ENCODE measurements around the gene KRTAP9-8. TPM values are rescaled to one million over a fixed set of nuclear protein-coding genes. Genes with fewer than 3 reads are reported as not detected.

Gene KRTAP9-8
- polyA plus RNA-seq, 1 donor (not counting 4 experiments of a cell fraction or from before 2014, with no cell fraction given), result not detected

DNA sequence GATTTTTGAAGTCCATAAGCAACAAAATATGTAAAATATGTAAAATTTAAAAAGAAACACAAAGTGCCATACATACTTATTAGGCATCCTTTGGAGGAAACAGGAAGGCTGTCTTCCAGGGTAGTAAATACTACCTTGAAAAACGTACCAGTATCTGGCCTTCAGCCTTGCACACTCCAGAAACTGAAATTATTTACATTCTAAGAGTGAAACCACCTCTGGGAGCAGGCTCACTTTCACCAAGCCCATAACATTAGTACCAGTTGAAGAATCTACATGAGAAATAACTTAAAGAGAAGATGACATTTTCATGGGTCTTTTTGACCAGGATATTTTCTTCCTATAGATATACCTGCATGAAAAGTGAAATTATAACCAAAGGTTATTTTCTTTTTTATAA is 41.7 kb upstream of the KRTAP9-8 start:
- no peaks in the 10 kb centered on the region for H3K36me3 ChIP-seq (ENCODE audit: control insufficient read depth in 2 of 2, extremely low read depth in 1 of 2, insufficient read depth in 2 of 2, low read length in 2 of 2)
- H4K20me1 ChIP-seq (ENCODE audit: control insufficient read depth, extremely low read depth, insufficient read depth, low read length), result no peaks in the 10 kb centered on the region
- H3K9me1 ChIP-seq (ENCODE audit: control insufficient read depth, extremely low read depth, insufficient read depth, low read length), result no peaks in the 10 kb centered on the region
- H3K27me3 ChIP-seq (ENCODE audit: control insufficient read depth, extremely low read depth, insufficient read depth, low read length), result no peaks in the 10 kb centered on the region
- dilution Hi-C loops (cut with MboI; ENCODE audit: extremely low pct_ligation_motif_present, low sequenced_read_pairs), result no loop called here
- H3K4me1 ChIP-seq (ENCODE audit: control insufficient read depth, extremely low read depth, insufficient read depth, low read length), result no peaks in the 10 kb centered on the region
- no peak overlapping the region for H3K27ac ChIP-seq (ENCODE audit: control insufficient read depth, insufficient read depth, low read length)
- no peak overlapping the region for H3K4me2 ChIP-seq (ENCODE audit: control insufficient read depth, extremely low read depth, insufficient read depth, low read depth, low read length)
- FAIRE-seq (no peak), DNase-seq (ENCODE audit: low read depth, low spot score) (no peak)
- H3K4me3 ChIP-seq (ENCODE audit: control insufficient read depth in 2 of 3, extremely low read depth in 1 of 3, insufficient read depth in 2 of 3, low read depth in 1 of 3, low read length in 3 of 3), result no peak overlapping the region
- no peak overlapping the region for H2AFZ ChIP-seq (ENCODE audit: control insufficient read depth, low read length)
- no peaks in the 10 kb centered on the region for H3K9me3 ChIP-seq (ENCODE audit: control insufficient read depth, low read depth, low read length)
- no peak for TF ChIP-seq EZH2 (IDR thresholded peaks at IDR 0.05; ENCODE audit: low read length)
- TF ChIP-seq, protein P1, sequence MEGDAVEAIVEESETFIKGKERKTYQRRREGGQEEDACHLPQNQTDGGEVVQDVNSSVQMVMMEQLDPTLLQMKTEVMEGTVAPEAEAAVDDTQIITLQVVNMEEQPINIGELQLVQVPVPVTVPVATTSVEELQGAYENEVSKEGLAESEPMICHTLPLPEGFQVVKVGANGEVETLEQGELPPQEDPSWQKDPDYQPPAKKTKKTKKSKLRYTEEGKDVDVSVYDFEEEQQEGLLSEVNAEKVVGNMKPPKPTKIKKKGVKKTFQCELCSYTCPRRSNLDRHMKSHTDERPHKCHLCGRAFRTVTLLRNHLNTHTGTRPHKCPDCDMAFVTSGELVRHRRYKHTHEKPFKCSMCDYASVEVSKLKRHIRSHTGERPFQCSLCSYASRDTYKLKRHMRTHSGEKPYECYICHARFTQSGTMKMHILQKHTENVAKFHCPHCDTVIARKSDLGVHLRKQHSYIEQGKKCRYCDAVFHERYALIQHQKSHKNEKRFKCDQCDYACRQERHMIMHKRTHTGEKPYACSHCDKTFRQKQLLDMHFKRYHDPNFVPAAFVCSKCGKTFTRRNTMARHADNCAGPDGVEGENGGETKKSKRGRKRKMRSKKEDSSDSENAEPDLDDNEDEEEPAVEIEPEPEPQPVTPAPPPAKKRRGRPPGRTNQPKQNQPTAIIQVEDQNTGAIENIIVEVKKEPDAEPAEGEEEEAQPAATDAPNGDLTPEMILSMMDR (optimal IDR thresholded peaks at IDR 0.05 in 1 of 3, IDR thresholded peaks at IDR 0.05 in 1 of 3, conservative IDR thresholded peaks at IDR 0.05 in 1 of 3; ENCODE audit: extremely low read depth in 1 of 3, insufficient read depth in 2 of 3, low read length in 3 of 3), result no peak
- no peaks in the 10 kb centered on the region for H3K79me2 ChIP-seq (ENCODE audit: control insufficient read depth, insufficient read depth, low read length)
- H3K9ac ChIP-seq (ENCODE audit: control insufficient read depth, extremely low read depth, insufficient read depth, low read length), result no peak overlapping the region

DNA sequence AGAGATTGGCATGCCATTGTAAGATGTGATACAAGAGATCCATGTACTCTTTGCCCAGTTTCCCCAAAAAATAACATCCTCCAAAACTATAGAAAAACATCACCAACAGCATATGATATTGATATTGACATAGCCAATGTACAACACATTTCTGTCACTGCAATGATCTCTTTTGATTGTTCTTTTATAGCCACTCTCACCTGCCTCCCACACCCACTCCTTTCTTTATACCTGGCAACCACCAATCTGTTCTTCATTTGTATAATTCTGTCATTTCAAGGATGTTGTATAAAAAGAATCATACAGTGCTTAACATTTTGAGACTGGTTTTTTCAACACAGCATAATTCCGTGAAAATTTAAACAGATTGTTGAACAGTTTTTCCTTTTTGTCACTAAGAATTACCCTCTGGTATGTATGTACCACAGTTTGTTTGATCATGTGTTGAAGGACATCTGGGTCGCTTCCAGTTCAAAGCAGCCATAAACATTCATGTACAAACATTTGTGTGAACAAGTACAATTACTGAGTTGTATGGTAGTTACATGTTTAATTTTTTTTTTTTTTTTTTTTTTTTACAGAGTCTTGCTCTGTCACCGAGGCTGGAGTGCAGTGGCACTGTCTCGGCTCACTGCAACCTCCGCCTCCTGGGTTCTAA is 38.2 kb upstream of the KRTAP9-8 start:
- dilution Hi-C loops (cut with MboI; ENCODE audit: extremely low pct_ligation_motif_present, low sequenced_read_pairs), result no loop called here
- H4K20me1 ChIP-seq (ENCODE audit: control insufficient read depth, extremely low read depth, insufficient read depth, low read length), result no peaks in the 10 kb centered on the region
- H3K9ac ChIP-seq (ENCODE audit: control insufficient read depth, extremely low read depth, insufficient read depth, low read length), result no peak overlapping the region
- H3K4me1 ChIP-seq (ENCODE audit: control insufficient read depth, extremely low read depth, insufficient read depth, low read length), result no peaks in the 10 kb centered on the region
- FAIRE-seq, result no peak
- no peak for TF ChIP-seq EZH2 (IDR thresholded peaks at IDR 0.05; ENCODE audit: low read length)
- TF ChIP-seq, protein P1 (optimal IDR thresholded peaks at IDR 0.05 in 1 of 3, IDR thresholded peaks at IDR 0.05 in 1 of 3, conservative IDR thresholded peaks at IDR 0.05 in 1 of 3; ENCODE audit: extremely low read depth in 1 of 3, insufficient read depth in 2 of 3, low read length in 3 of 3), result no peak
- no peak for DNase-seq (ENCODE audit: low read depth, low spot score)
- H3K9me3 ChIP-seq (ENCODE audit: control insufficient read depth, low read depth, low read length), result no peaks in the 10 kb centered on the region
- H3K27ac ChIP-seq (ENCODE audit: control insufficient read depth, insufficient read depth, low read length), result no peak overlapping the region
- no peaks in the 10 kb centered on the region for H3K36me3 ChIP-seq (ENCODE audit: control insufficient read depth in 2 of 2, extremely low read depth in 1 of 2, insufficient read depth in 2 of 2, low read length in 2 of 2)
- H3K27me3 ChIP-seq (ENCODE audit: control insufficient read depth, extremely low read depth, insufficient read depth, low read length), result no peaks in the 10 kb centered on the region
- no peak overlapping the region for H2AFZ ChIP-seq (ENCODE audit: control insufficient read depth, low read length)
- no peaks in the 10 kb centered on the region for H3K9me1 ChIP-seq (ENCODE audit: control insufficient read depth, extremely low read depth, insufficient read depth, low read length)
- H3K4me2 ChIP-seq (ENCODE audit: control insufficient read depth, extremely low read depth, insufficient read depth, low read depth, low read length), result no peak overlapping the region
- H3K79me2 ChIP-seq (ENCODE audit: control insufficient read depth, insufficient read depth, low read length), result no peaks in the 10 kb centered on the region
- H3K4me3 ChIP-seq (ENCODE audit: control insufficient read depth in 2 of 3, extremely low read depth in 1 of 3, insufficient read depth in 2 of 3, low read depth in 1 of 3, low read length in 3 of 3), result no peak overlapping the region
